Renal cortical epithelial cell (primary cell): Measurements from ENCODE around the gene SNTB2. TPM values are rescaled to one million over a fixed set of nuclear protein-coding genes. Genes with fewer than 3 reads are reported as not detected.

ENCODE experiments used
- DNase-seq: peaks from one replicate; pipeline ENCODE4 v3.0.0-alpha.2; 2011; ENCODE audit warnings: low read depth
- total RNA-seq: library from RNA; depleted of rRNA; stranded (reverse); fragments of >200 nt; gene quantifications from 2 replicates; pipeline ENCODE4 v1.2.3, GENCODE V29; 2014

The SNTB2 gene
- total RNA-seq, 1 donor from 2014 or later, result 31.3 TPM

- no peak for DNase-seq
Measured at GRCh38 chr16:69340095-69340644, 153.2 kb downstream of the SNTB2 start.

- no peak for DNase-seq
Measured at GRCh38 chr16:69344171-69344570, 157.2 kb downstream of the SNTB2 start.

GRCh38 chr16:69345923-69346322 is 159.0 kb downstream of the SNTB2 start:
- no peak for DNase-seq

GRCh38 chr16:69346683-69347082 is 159.7 kb downstream of the SNTB2 start:
- no peak for DNase-seq

GRCh38 chr16:69348222-69348621 is 161.3 kb downstream of the SNTB2 start:
- no peak for DNase-seq

- no peak for DNase-seq
Measured at GRCh38 chr16:69349536-69349935, 162.6 kb downstream of the SNTB2 start.

GRCh38 chr16:69350536-69351133 is 163.7 kb downstream of the SNTB2 start:
- DNase-seq, result no peak

- DNase-seq, result peak; percentile 71
Measured at GRCh38 chr16:69351309-69352027, 164.5 kb downstream of the SNTB2 start, which contains the start of gene TMED6. TMED6 (minus strand) TSS chr16:69351786; CDS start chr16:69351753, 33 bp downstream.

Other genes starting within 250 kb of the SNTB2 start
- 15.5 and 22.8 TPM in 2 replicates for gene HAS3, start 81.5 kb upstream of the SNTB2 start, total RNA-seq
- 67.7 and 103 TPM in 2 replicates for gene CHTF8, start 54.6 kb upstream of the SNTB2 start, total RNA-seq
- 24.0 and 37.5 TPM in 2 replicates for gene UTP4, start 54.5 kb upstream of the SNTB2 start, total RNA-seq
- 27.3 and 30.4 TPM in 2 replicates for gene VPS4A, start 124.2 kb downstream of the SNTB2 start, total RNA-seq
- gene PDF, start 143.4 kb downstream of the SNTB2 start, total RNA-seq, result 27.3 and 41.6 TPM in 2 replicates
- 35.3 and 56.6 TPM in 2 replicates for gene COG8, start 152.4 kb downstream of the SNTB2 start, total RNA-seq
- 21.7 and 33.2 TPM in 2 replicates for gene NIP7, start 152.6 kb downstream of the SNTB2 start, total RNA-seq
- 0.87 TPM in 1 of 2 replicates, not detected in the other for gene TMED6, start 164.6 kb downstream of the SNTB2 start, total RNA-seq
- 5.6 and 16.7 TPM in 2 replicates for gene TERF2, start 198.8 kb downstream of the SNTB2 start, total RNA-seq
- gene CYB5B, start 237.5 kb downstream of the SNTB2 start, total RNA-seq, result 91.3 and 107 TPM in 2 replicates